K562 (cell line): ENCODE measurements around the gene PGBD1. TPM values are rescaled to one million over a fixed set of nuclear protein-coding genes. Genes with fewer than 3 reads are reported as not detected.

Experiments used
- ATAC-seq: fragments of 200-7000 bp; cut with Tn5 transposase; 3 replicates; pipeline ENCODE4 v1.9.1; 2020; ENCODE audit warnings: moderate library complexity
- BruUV-seq: library from RNA; stranded (reverse); fragments of 400-500 nt; replicated peaks from 2 replicates; lab custom pipeline; 2021; lab: Mats Ljungman, UMichigan
- CTCF ChIA-PET: fragments of 300-600 bp; formaldehyde crosslinking; extraction: SDS; loops from one replicate; lab custom pipeline; 2021; ENCODE audit warnings: low intra/inter-chr PET ratio; lab: Yijun Ruan, JAX
- POLR2A ChIA-PET: fragments of 300-600, 350-650 bp; sonication (Branson Sonifier 250); formaldehyde crosslinking; extraction: SDS; loops from one replicate; lab custom pipeline; 2021; ENCODE audit warnings: antibody characterized with exemption, inconsistent platforms; lab: Yijun Ruan, JAX
- DNase-seq, 4 experiments: peaks; one replicate each; pipeline versions ENCODE4 v3.0.0 to v3.0.0-alpha.2; 2011 to 2018; ENCODE audit warnings: low spot score in 3 of 4, mixed read lengths in 3 of 4; ENCODE audit errors: extremely low read depth in 1 of 4
- FAIRE-seq: peaks from 2 replicates; lab custom pipeline; 2011; peaks lifted over from hg19 to GRCh38; lab: Jason Lieb, UNC
- H2AFZ ChIP-seq: 2 replicates; pipeline ENCODE4 v1.6.0; 2011; ENCODE audit warnings: low read depth, low read length, control low read depth, inconsistent platforms
- H3K27ac ChIP-seq: fragments of 200-600 bp; 3 replicates; pipeline ENCODE4 v1.8.0; 2011; ENCODE audit warnings: low read depth, mild to moderate bottlenecking, control low read depth, inconsistent platforms, low read length, moderate library complexity, mixed read lengths; ENCODE audit errors: extremely low read depth
- H3K27me3 ChIP-seq, 2 experiments: fragments of 300-600 bp in 1 of 2; 2 replicates in 1 of 2; 3 replicates in 1 of 2; pipeline versions ENCODE4 v1.6.0 to v1.8.0; 2011; ENCODE audit warnings: inconsistent platforms in 2 of 2, low read length in 2 of 2, mild to moderate bottlenecking in 1 of 2, mixed read lengths in 1 of 2, moderate library complexity in 1 of 2; ENCODE audit not compliant: control insufficient read depth in 2 of 2, insufficient read depth in 2 of 2
- H3K36me3 ChIP-seq: fragments of 300-600 bp; 3 replicates; pipeline ENCODE4 v1.8.0; 2011; ENCODE audit warnings: mild to moderate bottlenecking, low read length, inconsistent platforms; ENCODE audit not compliant: control insufficient read depth, insufficient read depth
- H3K4me1 ChIP-seq, 2 experiments: fragments of 200-600 bp in 1 of 2; replicated peaks in 1 of 2; 2 replicates in 1 of 2; 3 replicates in 1 of 2; pipeline versions ENCODE4 v1.5.1 to v1.8.0; 2011; ENCODE audit warnings: inconsistent platforms in 2 of 2, low read length in 2 of 2, mild to moderate bottlenecking in 1 of 2, mixed read lengths in 1 of 2, moderate library complexity in 1 of 2; ENCODE audit not compliant: control insufficient read depth in 2 of 2, insufficient read depth in 2 of 2
- H3K4me2 ChIP-seq: 2 replicates; pipeline ENCODE4 v1.6.1; 2011; ENCODE audit warnings: low read length, control low read depth, inconsistent platforms, mixed read lengths; ENCODE audit not compliant: insufficient read depth
- H3K4me3 ChIP-seq: fragments of 200-600 bp; sonication (generic), shearing (Covaris generic); 2 replicates; pipeline ENCODE4 v1.5.1; 2016; ENCODE audit warnings: control low read depth, inconsistent platforms
- H3K79me2 ChIP-seq: fragments of 200-600 bp; 3 replicates; pipeline ENCODE4 v1.8.0; 2011; ENCODE audit warnings: low read length, inconsistent platforms; ENCODE audit not compliant: control insufficient read depth, insufficient read depth
- H3K9ac ChIP-seq, 2 experiments: 2 replicates each; pipeline versions ENCODE4 v1.6.0 to v1.6.1; 2011; ENCODE audit warnings: low read depth in 2 of 2, low read length in 2 of 2, control low read depth in 1 of 2, inconsistent platforms in 1 of 2, mild to moderate bottlenecking in 1 of 2, mixed read lengths in 1 of 2; ENCODE audit not compliant: insufficient read depth in 1 of 2
- H3K9me1 ChIP-seq: one replicate; pipeline ENCODE4 v1.6.0; 2011; ENCODE audit warnings: inconsistent platforms, mild to moderate bottlenecking, low read length, moderate library complexity; ENCODE audit not compliant: control insufficient read depth, insufficient read depth
- H3K9me3 ChIP-seq: replicated peaks from 2 replicates; pipeline ENCODE4 v1.5.1; 2011; ENCODE audit warnings: low read depth, low read length, inconsistent platforms; ENCODE audit not compliant: control insufficient read depth, insufficient read depth
- H4K20me1 ChIP-seq: replicated peaks from 2 replicates; pipeline ENCODE4 v1.6.1; 2011; ENCODE audit warnings: low read length, inconsistent platforms, mixed read lengths; ENCODE audit not compliant: control insufficient read depth, insufficient read depth
- CCNT2 ChIP-seq: IDR thresholded peaks from 2 replicates; pipeline ENCODE4 v1.6.1; 2011; ENCODE audit warnings: borderline replicate concordance, low read depth, mild to moderate bottlenecking, moderate library complexity, mixed read lengths, low read length; ENCODE audit not compliant: insufficient read length; ENCODE audit errors: extremely low read depth
- KLF13 ChIP-seq: fragments of 450-650 bp; IDR thresholded peaks from 2 replicates; pipeline ENCODE4 v1.6.1; 2016; ENCODE audit warnings: missing genetic modification characterization, low read depth, mild to moderate bottlenecking, missing compliant biosample characterization, moderate library complexity, borderline replicate concordance
- NCOA2 ChIP-seq, 2 experiments: fragments of 450-650 bp; IDR thresholded peaks; 2 replicates each; pipeline ENCODE4 v1.6.1; 2018; ENCODE audit warnings: mild to moderate bottlenecking in 2 of 2, moderate library complexity in 1 of 2; ENCODE audit not compliant: partially characterized antibody in 2 of 2
- RFX1 ChIP-seq: fragments of 450-650 bp; IDR thresholded peaks from 2 replicates; pipeline ENCODE4 v1.6.1; 2016; ENCODE audit warnings: mild to moderate bottlenecking, moderate library complexity
- SAP30 ChIP-seq: fragments of 200-600 bp; sonication (generic); IDR thresholded peaks from 2 replicates; pipeline ENCODE4 v1.6.1; 2012; ENCODE audit warnings: borderline replicate concordance, low read depth, mild to moderate bottlenecking, moderate library complexity, low read length, control low read depth, inconsistent platforms; ENCODE audit not compliant: insufficient read depth, poor library complexity, severe bottlenecking
- SNRNP70 ChIP-seq: fragments of 200-400 bp; formaldehyde crosslinking; optimal IDR thresholded peaks from 2 replicates; pipeline ENCODE3; 2017; ENCODE audit warnings: low read depth, low read length
- ZNF766 ChIP-seq: fragments of 200-800 bp; sonication (Bioruptor generic); conservative IDR thresholded peaks from 2 replicates; pipeline ENCODE4 v1.6.1; 2016; ENCODE audit warnings: missing genetic modification characterization, missing compliant biosample characterization
- WGBS: fragments of 100-300 bp; shearing (Covaris generic); methylation state at CpG from one replicate; pipeline ENCODE4 v1.1.6; 2016; ENCODE audit warnings: low coverage, mixed read lengths; ENCODE audit not compliant: insufficient coverage; ENCODE audit errors: missing lambda C conversion rate; 5-methylcytosine and 5-hydroxymethylcytosine counted together
- in situ Hi-C: fragments of 300-500 bp; cut with MboI; formaldehyde crosslinking; loops from 4 replicates; pipeline ENCODE4 v1.15.0; 2018; ENCODE audit warnings: inconsistent platforms, mixed read lengths
- intact Hi-C: fragments of 100-400 bp; cut with micrococcal nuclease; formaldehyde crosslinking; loops from 2 replicates; pipeline ENCODE4 v1.14.2; 2022
- polyA plus RNA-seq, 8 experiments: library from polyadenylated mRNA; depleted of rRNA in 4 of 8; stranded (reverse) in 5 of 8; unstranded in 3 of 8; fragments of >200 nt; fragmentation: Nextera tagmentation in 2 of 8; fragmentation: Illumina TruSeq in 1 of 8; extraction: Ambion mirVana in 2 of 8; extraction: Trizol in 1 of 8; gene quantifications; 2 replicates each; pipeline versions ENCODE4 v1.2.1 to v1.2.3, GENCODE V29; 2011 to 2014; ENCODE audit warnings: inconsistent platforms in 1 of 8, missing spikeins in 1 of 8
- total RNA-seq, 7 experiments: library from RNA; depleted of rRNA in 6 of 7; stranded (reverse); fragments of >200 nt in 6 of 7; fragmentation: Illumina TruSeq in 2 of 7; extraction: Trizol in 2 of 7; gene quantifications; 2 replicates each; pipeline versions ENCODE4 v1.2.1 to v1.2.3, GENCODE V29; 2011 to 2021; ENCODE audit warnings: low replicate concordance in 1 of 7
- TF ChIP-seq, protein P1 (sequence below): fragments of 250-450 bp; sonication (Bioruptor Pico); IDR thresholded peaks from 2 replicates; pipeline ENCODE4 v1.8.0; 2021; ENCODE audit warnings: borderline replicate concordance, mild to moderate bottlenecking, moderate library complexity; ENCODE audit not compliant: poor library complexity, severe bottlenecking
- TF ChIP-seq, protein P2 (sequence below): fragments of 450-650 bp; IDR thresholded peaks from 2 replicates; pipeline ENCODE4 v1.6.1; 2016
- TF ChIP-seq, protein P3 (sequence below): fragments of 250-450 bp; sonication (Bioruptor Pico); IDR thresholded peaks from 2 replicates; pipeline ENCODE4 v1.5.0; 2021; ENCODE audit warnings: mild to moderate bottlenecking, borderline replicate concordance

PGBD1 gene
- total and polyA plus RNA-seq, 9 of the 15 experiments (the other 6 are each of a cell fraction or from before 2014, with no cell fraction given), result 3.3 to 9.0 (median 7.3) TPM

DNA sequence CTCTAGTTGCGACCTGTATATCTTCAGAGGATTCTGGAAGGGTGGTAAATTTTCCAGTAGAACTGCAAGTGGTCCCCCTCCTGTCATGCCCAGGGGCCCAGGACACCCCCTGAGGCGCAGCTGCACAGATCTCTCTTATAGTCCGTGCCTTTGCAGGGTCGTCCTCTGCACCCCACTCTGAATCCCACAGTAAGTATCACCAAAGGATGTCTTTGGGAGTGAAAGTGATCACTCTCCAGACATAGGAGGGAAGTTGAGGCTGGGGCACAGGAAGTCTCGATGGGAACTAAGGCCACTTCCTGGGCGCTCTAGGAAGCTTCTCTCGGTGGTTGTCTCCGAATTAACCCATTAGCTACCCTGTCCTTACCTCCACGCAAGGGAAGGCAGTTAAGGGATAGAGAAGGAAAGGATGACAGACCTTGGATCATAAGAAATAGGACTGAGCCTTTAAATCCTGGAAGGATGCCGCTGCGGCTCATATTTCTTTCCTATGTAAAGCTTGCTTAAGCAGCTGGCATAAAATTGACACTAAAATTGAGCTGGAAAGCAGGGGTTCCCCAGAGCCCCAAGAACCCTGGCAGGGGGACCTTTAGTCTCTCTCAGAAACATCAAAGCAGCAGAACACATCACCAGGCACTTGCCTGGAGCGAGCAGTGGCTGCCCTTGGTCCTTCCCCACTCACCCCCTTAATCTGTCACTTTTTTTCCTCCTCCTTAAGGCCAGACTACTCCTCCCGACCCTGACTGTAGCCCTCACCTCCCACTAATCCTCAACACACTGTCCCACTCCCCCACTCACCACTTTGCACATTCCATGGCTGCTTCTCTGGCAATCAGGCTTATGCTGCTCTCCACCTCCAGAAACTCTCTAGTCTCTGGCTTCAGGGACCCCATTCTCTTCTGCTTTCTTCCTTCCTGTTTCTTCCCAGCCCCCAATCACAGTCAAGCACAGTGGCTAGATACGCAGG, 29.1 kb upstream of the PGBD1 start, which contains the start of gene ZKSCAN4 (continued):
- TF ChIP-seq, protein P1, sequence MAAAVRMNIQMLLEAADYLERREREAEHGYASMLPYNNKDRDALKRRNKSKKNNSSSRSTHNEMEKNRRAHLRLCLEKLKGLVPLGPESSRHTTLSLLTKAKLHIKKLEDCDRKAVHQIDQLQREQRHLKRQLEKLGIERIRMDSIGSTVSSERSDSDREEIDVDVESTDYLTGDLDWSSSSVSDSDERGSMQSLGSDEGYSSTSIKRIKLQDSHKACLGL, result peak; percentile 14
- TF ChIP-seq NCOA2 (IDR thresholded peaks at IDR 0.05; ENCODE audit: partially characterized antibody in 2 of 2), result no peak
- TF ChIP-seq, all 486 proteins: peak for 176

DNA sequence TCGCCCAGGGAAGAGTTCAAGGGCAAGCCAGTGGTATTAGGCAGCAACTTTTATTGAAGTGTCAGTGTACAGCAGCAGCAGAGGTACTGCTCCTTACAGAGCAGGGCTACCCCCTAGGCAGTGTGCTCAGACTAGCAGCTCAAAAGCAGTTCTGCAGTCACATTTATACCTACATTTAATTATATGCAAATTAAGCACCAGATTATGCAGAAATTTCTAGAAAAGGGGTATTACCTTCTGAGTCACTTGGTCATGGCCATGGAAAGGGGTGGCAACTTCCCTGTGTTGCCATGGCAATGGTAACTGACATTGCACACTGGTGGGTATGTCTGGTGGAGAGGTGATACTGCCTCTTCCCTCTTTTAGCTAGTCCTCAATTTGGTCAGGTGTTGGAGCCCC, 27.3 kb upstream of the PGBD1 start:
- Histone ChIP-seq H3K27me3 (no peaks in the 10 kb centered on the region), H3K4me3 (no peak overlapping the region), H3K9ac (no peak overlapping the region), H3K4me1 (peaks cover 10 to 24% of the 10 kb centered on the region in 2 experiments), H3K4me2 (no peak overlapping the region), H3K27ac (no peak overlapping the region), H4K20me1 (no peaks in the 10 kb centered on the region), H2AFZ (peak overlapping the region; percentile 97), H3K9me3 (0 out of 2 replicates have a peak, but pooled peaks cover 2% of the 10 kb centered on the region), H3K9me1 (no peaks in the 10 kb centered on the region), H3K79me2 (peaks cover 19% of the 10 kb centered on the region), H3K36me3 (peaks cover 4% of the 10 kb centered on the region; the same call in 1 of the 3 replicates)
- FAIRE-seq (no peak), ATAC-seq (no peak), DNase-seq (no peak)
- POLR2A ChIA-PET, result interaction anchor here (2.8 to 8.3 kb wide), 2 partner anchors 14 to 82 kb away, joined by 16 to 73 read pairs; partner anchors contain the start of genes ZSCAN26 and ZSCAN31
- 88% methylated on average over 1 of the region's 1 CpG for WGBS
- intact Hi-C loops (no loop called here), in situ Hi-C loops (no loop called here)
- no TSS peak for BruUV-seq
- CTCF ChIA-PET, result no interaction called here
- TF ChIP-seq KLF13 (no peak), SNRNP70 (no peak), SAP30 (no peak), RFX1 (peak; percentile 86), ZNF766 (CRISPR knock-in tag) (no peak), CCNT2 (no peak)
- TF ChIP-seq, protein P2, sequence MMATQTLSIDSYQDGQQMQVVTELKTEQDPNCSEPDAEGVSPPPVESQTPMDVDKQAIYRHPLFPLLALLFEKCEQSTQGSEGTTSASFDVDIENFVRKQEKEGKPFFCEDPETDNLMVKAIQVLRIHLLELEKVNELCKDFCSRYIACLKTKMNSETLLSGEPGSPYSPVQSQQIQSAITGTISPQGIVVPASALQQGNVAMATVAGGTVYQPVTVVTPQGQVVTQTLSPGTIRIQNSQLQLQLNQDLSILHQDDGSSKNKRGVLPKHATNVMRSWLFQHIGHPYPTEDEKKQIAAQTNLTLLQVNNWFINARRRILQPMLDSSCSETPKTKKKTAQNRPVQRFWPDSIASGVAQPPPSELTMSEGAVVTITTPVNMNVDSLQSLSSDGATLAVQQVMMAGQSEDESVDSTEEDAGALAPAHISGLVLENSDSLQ, result 0 out of 2 replicates have a peak, but pooled peaks have one; percentile 33
- TF ChIP-seq, protein P3, sequence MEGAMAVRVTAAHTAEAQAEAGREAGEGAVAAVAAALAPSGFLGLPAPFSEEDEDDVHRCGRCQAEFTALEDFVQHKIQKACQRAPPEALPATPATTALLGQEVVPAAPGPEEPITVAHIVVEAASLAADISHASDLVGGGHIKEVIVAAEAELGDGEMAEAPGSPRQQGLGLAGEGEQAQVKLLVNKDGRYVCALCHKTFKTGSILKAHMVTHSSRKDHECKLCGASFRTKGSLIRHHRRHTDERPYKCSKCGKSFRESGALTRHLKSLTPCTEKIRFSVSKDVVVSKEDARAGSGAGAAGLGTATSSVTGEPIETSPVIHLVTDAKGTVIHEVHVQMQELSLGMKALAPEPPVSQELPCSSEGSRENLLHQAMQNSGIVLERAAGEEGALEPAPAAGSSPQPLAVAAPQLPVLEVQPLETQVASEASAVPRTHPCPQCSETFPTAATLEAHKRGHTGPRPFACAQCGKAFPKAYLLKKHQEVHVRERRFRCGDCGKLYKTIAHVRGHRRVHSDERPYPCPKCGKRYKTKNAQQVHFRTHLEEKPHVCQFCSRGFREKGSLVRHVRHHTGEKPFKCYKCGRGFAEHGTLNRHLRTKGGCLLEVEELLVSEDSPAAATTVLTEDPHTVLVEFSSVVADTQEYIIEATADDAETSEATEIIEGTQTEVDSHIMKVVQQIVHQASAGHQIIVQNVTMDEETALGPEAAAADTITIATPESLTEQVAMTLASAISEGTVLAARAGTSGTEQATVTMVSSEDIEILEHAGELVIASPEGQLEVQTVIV (CRISPR knock-in tag), result no peak
